AG04450 (cell line): ENCODE data around the gene ORM2. TPM values are rescaled to one million over a fixed set of nuclear protein-coding genes. Genes with fewer than 3 reads are reported as not detected.

Source experiments
- CTCF ChIA-PET: fragments of 300-600, 350-600 bp; formaldehyde crosslinking; extraction: SDS; loops from one replicate; lab custom pipeline; 2022; ENCODE audit warnings: antibody characterized with exemption, inconsistent platforms; lab: Charles Lee
- POLR2A ChIA-PET: fragments of 350-600 bp; formaldehyde crosslinking; extraction: SDS; loops from one replicate; lab custom pipeline; 2021; ENCODE audit warnings: antibody characterized with exemption, inconsistent platforms; lab: Yijun Ruan, JAX
- DNase-seq: peaks from one replicate; pipeline ENCODE4 v3.0.0-alpha.2; 2011; ENCODE audit warnings: low read depth, low spot score
- H3K27ac ChIP-seq: one replicate; pipeline ENCODE4 v1.5.1; 2012; ENCODE audit warnings: low read depth, low read length, control low read depth
- H3K27me3 ChIP-seq: one replicate; pipeline ENCODE4 v1.6.0; 2012; ENCODE audit warnings: low read length; ENCODE audit not compliant: control insufficient read depth, insufficient read depth
- H3K4me3 ChIP-seq: 2 replicates; pipeline ENCODE4 v1.5.1; 2011; ENCODE audit warnings: mild to moderate bottlenecking, low read depth, low read length, control low read depth
- H3K9me3 ChIP-seq: 2 replicates; pipeline ENCODE4 v1.5.1; 2012; ENCODE audit warnings: low read length; ENCODE audit not compliant: control insufficient read depth, insufficient read depth
- polyA plus RNA-seq: library from polyadenylated mRNA; depleted of rRNA; stranded (reverse); fragments of >200 nt; gene quantifications from 2 replicates; pipeline ENCODE4 v1.2.3, GENCODE V29; 2011
- TF ChIP-seq, protein P1 (sequence below): IDR thresholded peaks from 2 replicates; pipeline ENCODE4 v1.5.1; 2011; ENCODE audit warnings: low read depth, low read length, control low read depth, inconsistent platforms

ORM2 gene
- polyA plus RNA-seq, 1 experiment: not detected

DNA sequence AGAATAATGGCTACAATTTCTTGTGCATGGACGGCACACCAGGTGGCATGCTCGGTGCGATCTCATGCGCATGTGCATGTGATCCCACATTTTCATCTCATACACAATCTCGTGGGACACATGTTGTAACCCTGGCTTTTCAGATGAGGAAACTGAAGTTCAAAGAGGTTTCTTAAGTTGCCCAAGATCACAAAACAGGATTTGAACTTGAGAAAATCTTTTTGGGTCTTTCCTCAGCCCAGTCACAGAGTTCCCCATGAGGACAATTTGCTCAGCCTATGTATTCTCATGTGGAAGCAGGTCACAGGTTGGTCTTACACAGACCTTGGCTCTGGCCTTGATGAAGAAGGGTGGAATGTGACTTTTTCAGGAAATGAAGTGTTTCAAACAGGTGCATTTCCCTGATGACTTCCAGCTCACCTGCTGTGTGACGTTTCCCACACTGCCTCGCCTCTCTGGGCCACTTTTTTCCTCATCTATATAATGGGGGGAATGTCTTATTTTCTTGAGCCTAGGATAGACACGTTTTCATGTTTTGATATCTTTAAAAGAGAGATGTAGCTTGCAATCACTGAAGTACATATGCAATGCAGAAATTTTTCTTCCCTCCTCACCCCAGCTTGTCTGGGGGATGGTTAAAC lies 13.8 kb upstream of the ORM2 start:
- POLR2A ChIA-PET: no interaction called here
- CTCF ChIA-PET: interaction anchor here (0.6 to 1.6 kb wide), 4 partner anchors 25 to 277 kb away, joined by 4 to 6 read pairs (median 5); no protein-coding TSS in a partner anchor

GRCh38 chr9:114316605-114317230 lies 13.0 kb upstream of the ORM2 start:
- CTCF ChIA-PET: interaction anchor here (0.6 to 1.6 kb wide), 4 partner anchors 26 to 278 kb away, joined by 4 to 6 read pairs (median 4); no protein-coding TSS in a partner anchor
- Histone ChIP-seq H3K27me3 (no peaks in the 10 kb centered on the region), H3K4me3 (no peak overlapping the region), H3K9me3 (peaks cover 7% of the 10 kb centered on the region), H3K27ac (no peak overlapping the region)
- TF ChIP-seq, protein P1, sequence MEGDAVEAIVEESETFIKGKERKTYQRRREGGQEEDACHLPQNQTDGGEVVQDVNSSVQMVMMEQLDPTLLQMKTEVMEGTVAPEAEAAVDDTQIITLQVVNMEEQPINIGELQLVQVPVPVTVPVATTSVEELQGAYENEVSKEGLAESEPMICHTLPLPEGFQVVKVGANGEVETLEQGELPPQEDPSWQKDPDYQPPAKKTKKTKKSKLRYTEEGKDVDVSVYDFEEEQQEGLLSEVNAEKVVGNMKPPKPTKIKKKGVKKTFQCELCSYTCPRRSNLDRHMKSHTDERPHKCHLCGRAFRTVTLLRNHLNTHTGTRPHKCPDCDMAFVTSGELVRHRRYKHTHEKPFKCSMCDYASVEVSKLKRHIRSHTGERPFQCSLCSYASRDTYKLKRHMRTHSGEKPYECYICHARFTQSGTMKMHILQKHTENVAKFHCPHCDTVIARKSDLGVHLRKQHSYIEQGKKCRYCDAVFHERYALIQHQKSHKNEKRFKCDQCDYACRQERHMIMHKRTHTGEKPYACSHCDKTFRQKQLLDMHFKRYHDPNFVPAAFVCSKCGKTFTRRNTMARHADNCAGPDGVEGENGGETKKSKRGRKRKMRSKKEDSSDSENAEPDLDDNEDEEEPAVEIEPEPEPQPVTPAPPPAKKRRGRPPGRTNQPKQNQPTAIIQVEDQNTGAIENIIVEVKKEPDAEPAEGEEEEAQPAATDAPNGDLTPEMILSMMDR: no peak
- POLR2A ChIA-PET: no interaction called here
- no peak for DNase-seq

More for the DNA sequence above, 13.8 kb upstream of the ORM2 start:
- Histone ChIP-seq H3K27me3 (no peaks in the 10 kb centered on the region), H3K4me3 (no peak overlapping the region), H3K9me3 (peaks cover 7% of the 10 kb centered on the region), H3K27ac (no peak overlapping the region)
- TF ChIP-seq, protein P1: no peak
- DNase-seq: no peak

DNA sequence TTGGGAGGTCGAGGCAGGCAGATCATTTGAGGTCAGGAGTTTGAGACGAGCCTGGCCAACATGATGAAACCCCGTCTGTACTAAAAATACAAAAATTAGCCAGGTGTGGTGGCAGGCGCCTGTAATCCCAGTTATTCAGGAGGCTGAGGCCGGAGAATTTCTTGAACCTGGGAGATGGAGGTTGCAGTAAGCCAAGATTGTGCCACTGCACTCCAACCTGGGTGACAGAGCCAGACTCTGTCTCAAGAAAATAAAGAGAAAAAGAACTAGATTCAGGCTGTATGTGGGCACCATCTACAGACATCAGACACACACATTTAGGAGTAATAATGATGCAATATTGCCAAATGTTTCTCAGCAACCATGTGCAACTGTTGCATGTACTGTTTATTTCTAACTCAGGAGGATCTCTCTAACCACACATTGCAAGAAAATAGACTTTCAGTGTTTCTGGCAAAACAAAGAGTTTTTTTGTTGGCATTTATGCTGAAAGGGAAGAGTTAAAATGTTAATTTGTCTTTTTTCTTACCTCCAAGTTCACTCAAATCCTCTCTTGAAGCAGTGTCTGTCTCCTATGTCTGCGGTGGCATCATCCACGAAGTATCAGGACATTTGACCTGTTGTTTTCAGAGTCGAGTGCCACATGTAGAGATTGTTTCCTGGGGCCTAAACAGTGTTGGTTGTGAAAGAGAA lies 11.9 kb upstream of the ORM2 start:
- no peak overlapping the region for H3K4me3 ChIP-seq
- peaks cover 7% of the 10 kb centered on the region for H3K9me3 ChIP-seq
- POLR2A ChIA-PET: no interaction called here
- DNase-seq: peak; percentile 70
- H3K27ac ChIP-seq: peak overlapping the region; percentile 86
- TF ChIP-seq, protein P1: no peak
- no peaks in the 10 kb centered on the region for H3K27me3 ChIP-seq
- CTCF ChIA-PET: interaction anchor here (1.0 to 1.4 kb wide), 2 partner anchors 27 to 210 kb away, joined by 4 to 5 read pairs; no protein-coding TSS in a partner anchor

GRCh38 chr9:114318416-114318815 lies 11.3 kb upstream of the ORM2 start:
- TF ChIP-seq, protein P1: no peak
- ChIA-PET POLR2A (no interaction called here), CTCF (interaction anchor here (2.8 kb wide), 1 partner anchor 210 kb away, joined by 11 read pairs; no protein-coding TSS in a partner anchor)

More at GRCh38 chr9:114318416-114318815, 11.3 kb upstream of the ORM2 start:
- Histone ChIP-seq H3K9me3 (peaks cover 7% of the 10 kb centered on the region), H3K4me3 (no peak overlapping the region), H3K27me3 (no peaks in the 10 kb centered on the region), H3K27ac (peak overlapping the region; percentile 86)
- DNase-seq: no peak
